SU-DHL-6 (cell line): Measurements from ENCODE around the gene PFKFB2.

ENCODE experiments used
- CTCF ChIP-seq: fragments of 200-600 bp; sonication (generic); IDR thresholded peaks from one replicate; pipeline ENCODE4 v1.5.1; 2017; ENCODE audit warnings: antibody characterized with exemption, mild to moderate bottlenecking, low read length, moderate library complexity; ENCODE audit not compliant: insufficient read depth, poor library complexity, severe bottlenecking
- EZH2phosphoT487 ChIP-seq: fragments of 200-600 bp; sonication (generic), shearing (Covaris generic); conservative IDR thresholded peaks from 2 replicates; pipeline ENCODE4 v1.6.1; 2018; ENCODE audit warnings: mild to moderate bottlenecking, antibody characterized with exemption, low read length, moderate library complexity, mixed read lengths

GRCh38 chr1:207031016-207031415, 22.1 kb upstream of the PFKFB2 start:
- TF ChIP-seq CTCF: no peak
- TF ChIP-seq EZH2phosphoT487: no peak
